Osteocyte (in vitro differentiated cells): ENCODE measurements around the gene TMEM200A. TPM values are rescaled to one million over a fixed set of nuclear protein-coding genes. Genes with fewer than 3 reads are reported as not detected.

Experiments used
- DNase-seq: peaks from one replicate; pipeline ENCODE4 v3.0.0; 2021; ENCODE audit warnings: mixed read lengths; ENCODE audit not compliant: unreplicated experiment; ENCODE audit errors: extremely low spot score
- H3K27ac Mint-ChIP-seq: one replicate; pipeline ENCODE4 v1.8.0; 2021; ENCODE audit warnings: mild to moderate bottlenecking, mixed read lengths; ENCODE audit not compliant: unreplicated experiment
- H3K27me3 Mint-ChIP-seq: one replicate; pipeline ENCODE4 v1.8.0; 2021; ENCODE audit warnings: mixed read lengths; ENCODE audit not compliant: unreplicated experiment
- H3K36me3 Mint-ChIP-seq: one replicate; pipeline ENCODE4 v1.8.0; 2021; ENCODE audit warnings: mixed read lengths; ENCODE audit not compliant: unreplicated experiment
- H3K4me1 Mint-ChIP-seq: one replicate; pipeline ENCODE4 v1.8.0; 2021; ENCODE audit warnings: mixed read lengths; ENCODE audit not compliant: unreplicated experiment
- H3K4me3 Mint-ChIP-seq: one replicate; pipeline ENCODE4 v1.8.0; 2021; ENCODE audit warnings: mild to moderate bottlenecking, moderate library complexity, mixed read lengths; ENCODE audit not compliant: unreplicated experiment
- H3K9me3 Mint-ChIP-seq: one replicate; pipeline ENCODE4 v1.8.0; 2021; ENCODE audit warnings: mixed read lengths; ENCODE audit not compliant: unreplicated experiment
- CTCF ChIP-seq: fragments of 200-600 bp; sonication (generic); IDR thresholded peaks from 2 replicates; pipeline ENCODE4 v1.5.0; 2021; ENCODE audit warnings: antibody characterized with exemption, mild to moderate bottlenecking, moderate library complexity
- total RNA-seq: library from RNA; stranded (reverse); gene quantifications from 2 replicates; pipeline ENCODE4 v1.2.1, GENCODE V29; 2021

TMEM200A gene
- total RNA-seq, 1 donor from 2014 or later: 11.2 TPM

GRCh38 chr6:130377371-130377770 lies 11.6 kb downstream of the TMEM200A start:
- no peak for TF ChIP-seq CTCF
- H3K4me3 Mint-ChIP-seq: no peak overlapping the region
- DNase-seq: no peak
- H3K4me1 Mint-ChIP-seq: no peaks in the 10 kb centered on the region
- peaks cover 2% of the 10 kb centered on the region for H3K36me3 Mint-ChIP-seq
- H3K9me3 Mint-ChIP-seq: no peaks in the 10 kb centered on the region
- no peaks in the 10 kb centered on the region for H3K27me3 Mint-ChIP-seq
- no peak overlapping the region for H3K27ac Mint-ChIP-seq

- no peaks in the 10 kb centered on the region for H3K4me1 Mint-ChIP-seq
- H3K36me3 Mint-ChIP-seq: peaks cover 2% of the 10 kb centered on the region
- H3K4me3 Mint-ChIP-seq: no peak overlapping the region
- H3K27me3 Mint-ChIP-seq: no peaks in the 10 kb centered on the region
- H3K9me3 Mint-ChIP-seq: no peaks in the 10 kb centered on the region
- DNase-seq: no peak
- H3K27ac Mint-ChIP-seq: no peak overlapping the region
- TF ChIP-seq CTCF: no peak
Observed at GRCh38 chr6:130377915-130378314, 12.1 kb downstream of the TMEM200A start.

GRCh38 chr6:130379223-130379622 lies 13.4 kb downstream of the TMEM200A start:
- no peak overlapping the region for H3K27ac Mint-ChIP-seq
- no peaks in the 10 kb centered on the region for H3K27me3 Mint-ChIP-seq
- no peak for TF ChIP-seq CTCF
- peaks cover 2% of the 10 kb centered on the region for H3K36me3 Mint-ChIP-seq
- DNase-seq: no peak
- no peak overlapping the region for H3K4me3 Mint-ChIP-seq
- no peaks in the 10 kb centered on the region for H3K9me3 Mint-ChIP-seq
- no peaks in the 10 kb centered on the region for H3K4me1 Mint-ChIP-seq

GRCh38 chr6:130381012-130381411 lies 15.2 kb downstream of the TMEM200A start:
- H3K9me3 Mint-ChIP-seq: no peaks in the 10 kb centered on the region
- H3K27ac Mint-ChIP-seq: no peak overlapping the region

More at GRCh38 chr6:130381012-130381411, 15.2 kb downstream of the TMEM200A start:
- Mint-ChIP-seq H3K36me3 (peaks cover 2% of the 10 kb centered on the region), H3K4me3 (no peak overlapping the region), H3K4me1 (peaks cover 14% of the 10 kb centered on the region), H3K27me3 (no peaks in the 10 kb centered on the region)
- no peak for DNase-seq
- TF ChIP-seq CTCF: no peak
